ENCODE results near the gene TINCR.

TINCR gene

DNA sequence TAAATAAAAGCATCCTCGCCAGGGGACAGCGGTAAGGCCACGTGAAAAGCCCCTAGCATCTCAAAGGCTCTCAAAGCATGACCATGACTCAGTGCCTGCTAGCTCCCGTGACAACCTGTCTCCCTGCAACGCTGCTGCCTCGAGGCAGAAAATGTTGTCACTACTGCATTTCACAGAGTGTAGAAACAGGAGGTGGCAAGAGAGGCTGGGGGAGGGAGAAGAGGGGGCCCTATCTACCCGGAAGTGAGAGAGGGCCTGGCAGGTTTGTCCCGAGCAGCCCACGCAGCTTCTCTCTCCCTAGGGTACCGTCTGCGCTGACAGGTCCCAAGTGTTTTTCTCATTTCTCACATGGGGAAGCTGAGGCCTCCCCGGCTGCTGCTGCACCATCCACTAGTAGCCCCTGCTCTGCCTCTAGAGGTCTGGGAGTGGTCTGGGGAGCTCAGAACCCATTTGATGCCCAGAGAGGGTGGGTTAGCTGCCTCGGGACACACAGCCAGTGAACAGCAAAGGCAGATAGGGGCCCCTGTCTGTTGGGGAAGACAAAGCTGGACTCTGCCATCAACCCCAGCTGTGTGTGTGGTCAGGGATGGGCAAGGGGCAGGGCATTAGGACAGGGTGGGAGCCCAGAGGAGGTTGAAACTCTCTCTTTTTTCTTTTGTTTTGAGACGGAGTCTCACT is 3.7 kb downstream of the TINCR start:
- H3K27me3 ChIP-seq (ENCODE audit: control insufficient read depth, insufficient read depth, low read length), result peaks cover 4% of the 10 kb centered on the region

DNA sequence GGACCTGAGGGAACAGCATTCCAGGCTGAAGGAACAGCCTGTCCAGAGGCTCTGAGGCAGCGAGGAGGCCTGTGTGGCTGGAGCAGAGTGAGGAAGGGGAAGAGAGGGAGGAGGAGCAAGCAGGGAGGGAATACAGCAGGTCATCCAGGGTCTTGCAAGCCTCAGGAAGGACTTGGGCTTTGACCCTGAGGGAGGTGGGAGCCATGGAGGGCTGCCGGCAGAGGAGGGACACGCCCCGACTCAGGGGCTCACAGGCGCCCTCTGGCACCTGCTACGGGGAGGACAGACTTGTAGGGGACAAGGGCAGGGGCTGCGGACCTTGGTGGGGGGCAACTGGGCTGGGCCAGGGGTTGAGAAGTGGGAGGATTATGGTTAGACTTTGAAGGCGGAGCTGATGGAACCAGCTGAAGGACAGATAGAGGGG is 4.7 kb downstream of the TINCR start:
- H3K79me2 ChIP-seq, result no peaks in the 10 kb centered on the region
- TF ChIP-seq, protein P1, sequence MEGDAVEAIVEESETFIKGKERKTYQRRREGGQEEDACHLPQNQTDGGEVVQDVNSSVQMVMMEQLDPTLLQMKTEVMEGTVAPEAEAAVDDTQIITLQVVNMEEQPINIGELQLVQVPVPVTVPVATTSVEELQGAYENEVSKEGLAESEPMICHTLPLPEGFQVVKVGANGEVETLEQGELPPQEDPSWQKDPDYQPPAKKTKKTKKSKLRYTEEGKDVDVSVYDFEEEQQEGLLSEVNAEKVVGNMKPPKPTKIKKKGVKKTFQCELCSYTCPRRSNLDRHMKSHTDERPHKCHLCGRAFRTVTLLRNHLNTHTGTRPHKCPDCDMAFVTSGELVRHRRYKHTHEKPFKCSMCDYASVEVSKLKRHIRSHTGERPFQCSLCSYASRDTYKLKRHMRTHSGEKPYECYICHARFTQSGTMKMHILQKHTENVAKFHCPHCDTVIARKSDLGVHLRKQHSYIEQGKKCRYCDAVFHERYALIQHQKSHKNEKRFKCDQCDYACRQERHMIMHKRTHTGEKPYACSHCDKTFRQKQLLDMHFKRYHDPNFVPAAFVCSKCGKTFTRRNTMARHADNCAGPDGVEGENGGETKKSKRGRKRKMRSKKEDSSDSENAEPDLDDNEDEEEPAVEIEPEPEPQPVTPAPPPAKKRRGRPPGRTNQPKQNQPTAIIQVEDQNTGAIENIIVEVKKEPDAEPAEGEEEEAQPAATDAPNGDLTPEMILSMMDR (IDR thresholded peaks at IDR 0.05), result no peak
- H3K27me3 ChIP-seq (ENCODE audit: control insufficient read depth, insufficient read depth, low read length), result peaks cover 4% of the 10 kb centered on the region
- H3K9ac ChIP-seq, result no peak overlapping the region
- H3K4me1 ChIP-seq, result no peaks in the 10 kb centered on the region
- H3K36me3 ChIP-seq (ENCODE audit: control insufficient read depth, insufficient read depth, low read length), result no peaks in the 10 kb centered on the region
- no peak overlapping the region for H2AFZ ChIP-seq
- H3K4me2 ChIP-seq (ENCODE audit: low read length), result no peak overlapping the region
- H3K27ac ChIP-seq, result no peak overlapping the region
- no peaks in the 10 kb centered on the region for H3K9me3 ChIP-seq (ENCODE audit: control insufficient read depth, low read length)
- H3K4me3 ChIP-seq (ENCODE audit: low read depth, low read length), result no peak overlapping the region

More for the DNA sequence above, 3.7 kb downstream of the TINCR start:
- no peak overlapping the region for H3K9ac ChIP-seq
- no peaks in the 10 kb centered on the region for H3K4me1 ChIP-seq
- TF ChIP-seq, protein P1 (IDR thresholded peaks at IDR 0.05), result no peak
- no peak overlapping the region for H3K4me3 ChIP-seq (ENCODE audit: low read depth, low read length)
- H3K79me2 ChIP-seq, result no peaks in the 10 kb centered on the region
- H2AFZ ChIP-seq, result no peak overlapping the region
- no peak overlapping the region for H3K4me2 ChIP-seq (ENCODE audit: low read length)
- H3K9me3 ChIP-seq (ENCODE audit: control insufficient read depth, low read length), result no peaks in the 10 kb centered on the region
- no peak overlapping the region for H3K27ac ChIP-seq
- no peaks in the 10 kb centered on the region for H3K36me3 ChIP-seq (ENCODE audit: control insufficient read depth, insufficient read depth, low read length)

DNA sequence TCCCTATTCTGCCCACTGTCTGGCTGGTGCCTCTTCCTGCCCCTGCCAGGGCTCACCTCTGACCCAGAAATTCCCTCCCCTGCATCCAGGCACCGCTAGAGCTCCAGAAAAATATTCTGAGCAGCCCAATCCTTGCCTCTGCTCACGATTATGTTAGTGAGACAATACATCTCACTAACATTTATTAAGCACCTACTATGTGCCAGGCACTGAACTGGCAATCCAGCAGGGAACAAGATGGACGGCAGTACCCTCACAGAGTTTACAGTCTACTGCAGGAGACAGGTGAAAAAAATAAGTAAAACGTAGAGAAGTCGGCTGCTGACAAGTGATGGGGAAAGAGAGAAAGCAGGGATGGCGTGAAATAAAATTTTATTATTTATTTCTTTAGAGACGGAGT is 5.5 kb downstream of the TINCR start:
- H3K27me3 ChIP-seq (ENCODE audit: control insufficient read depth, insufficient read depth, low read length), result peaks cover 4% of the 10 kb centered on the region
- TF ChIP-seq, protein P1 (IDR thresholded peaks at IDR 0.05), result no peak
- no peaks in the 10 kb centered on the region for H3K79me2 ChIP-seq
- no peak overlapping the region for H3K4me3 ChIP-seq (ENCODE audit: low read depth, low read length)
- H3K9ac ChIP-seq, result no peak overlapping the region
- H3K36me3 ChIP-seq (ENCODE audit: control insufficient read depth, insufficient read depth, low read length), result no peaks in the 10 kb centered on the region
- no peak overlapping the region for H3K27ac ChIP-seq
- no peak overlapping the region for H2AFZ ChIP-seq
- no peak overlapping the region for H3K4me2 ChIP-seq (ENCODE audit: low read length)
- no peaks in the 10 kb centered on the region for H3K9me3 ChIP-seq (ENCODE audit: control insufficient read depth, low read length)
- no peaks in the 10 kb centered on the region for H3K4me1 ChIP-seq

DNA sequence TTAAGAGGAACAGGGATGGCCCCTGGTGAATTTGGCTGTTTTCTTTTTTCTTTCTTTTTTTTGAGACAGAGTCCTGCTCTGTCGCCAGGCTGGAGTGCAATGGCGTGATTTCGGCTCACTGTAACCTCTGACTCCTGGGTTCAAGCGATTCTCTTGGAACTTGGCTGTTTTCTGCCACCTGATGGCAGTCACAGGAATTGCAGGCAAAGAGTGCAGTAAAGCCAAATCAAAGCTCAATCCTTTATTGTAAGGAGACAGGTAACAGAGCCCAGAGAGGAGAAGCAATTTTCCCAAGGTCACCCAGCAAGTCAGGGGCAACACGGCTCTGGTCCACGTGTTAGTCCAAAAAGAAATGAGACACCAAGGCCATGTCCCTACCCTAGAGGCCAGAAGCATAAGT is 6.2 kb downstream of the TINCR start:
- H3K4me3 ChIP-seq (ENCODE audit: low read depth, low read length), result no peak overlapping the region
- peaks cover 4% of the 10 kb centered on the region for H3K27me3 ChIP-seq (ENCODE audit: control insufficient read depth, insufficient read depth, low read length)
- H3K9ac ChIP-seq, result no peak overlapping the region
- no peaks in the 10 kb centered on the region for H3K79me2 ChIP-seq
- TF ChIP-seq, protein P1 (IDR thresholded peaks at IDR 0.05), result no peak
- no peaks in the 10 kb centered on the region for H3K4me1 ChIP-seq
- H2AFZ ChIP-seq, result no peak overlapping the region
- no peaks in the 10 kb centered on the region for H3K9me3 ChIP-seq (ENCODE audit: control insufficient read depth, low read length)
- no peak overlapping the region for H3K27ac ChIP-seq
- no peaks in the 10 kb centered on the region for H3K36me3 ChIP-seq (ENCODE audit: control insufficient read depth, insufficient read depth, low read length)
- no peak overlapping the region for H3K4me2 ChIP-seq (ENCODE audit: low read length)

DNA sequence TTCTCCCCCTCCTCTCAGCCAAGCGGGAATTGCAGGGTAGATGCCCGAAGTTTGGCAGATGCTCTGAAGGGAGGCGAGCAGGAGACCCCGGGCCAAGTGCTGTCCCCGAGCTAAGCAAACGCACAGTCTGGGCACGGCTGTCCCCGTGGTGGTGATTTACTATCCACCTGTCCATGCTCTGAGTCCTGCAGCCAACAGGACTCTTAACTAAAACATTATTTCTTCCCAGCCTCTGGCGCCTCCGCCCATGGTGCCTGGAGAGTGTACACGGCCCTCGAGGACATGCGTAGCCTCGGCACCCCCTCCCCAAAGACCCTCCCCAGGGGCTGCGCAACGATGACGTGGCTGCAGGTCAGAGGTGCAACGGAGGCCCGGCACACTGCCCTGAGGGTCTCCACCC is 7.6 kb downstream of the TINCR start:
- Histone ChIP-seq H2AFZ (no peak overlapping the region), H3K27me3 (ENCODE audit: control insufficient read depth, insufficient read depth, low read length) (peaks cover 4% of the 10 kb centered on the region), H3K4me2 (ENCODE audit: low read length) (no peak overlapping the region), H3K4me3 (ENCODE audit: low read depth, low read length) (no peak overlapping the region), H3K36me3 (ENCODE audit: control insufficient read depth, insufficient read depth, low read length) (no peaks in the 10 kb centered on the region), H3K4me1 (no peaks in the 10 kb centered on the region), H3K9ac (no peak overlapping the region), H3K9me3 (ENCODE audit: control insufficient read depth, low read length) (no peaks in the 10 kb centered on the region), H3K27ac (no peak overlapping the region), H3K79me2 (no peaks in the 10 kb centered on the region)
- TF ChIP-seq, protein P1 (IDR thresholded peaks at IDR 0.05), result no peak

Data from parathyroid adenoma (tissue), 2 donors.